Thoracic aorta (tissue), 2 donors: Measurements from ENCODE around the gene AK9. TPM values are rescaled to one million over a fixed set of nuclear protein-coding genes. Genes with fewer than 3 reads are reported as not detected.
A peak's percentile ranks its signal among the peaks of the same experiment; 100 is the strongest.
"Not testable (repeated sequence)": the region's sequence is repeated elsewhere in the genome, so short reads cannot be mapped to it uniquely, and the experiment has no call there.

Experiments used
- ATAC-seq: fragments of 150-250 bp; one replicate; pipeline ENCODE4 v1.8.0; 2017; ENCODE audit warnings: low read depth; ENCODE audit not compliant: insufficient number of reproducible peaks, low FRiP score
- DNase-seq: peaks from one replicate; pipeline ENCODE4 v3.0.0-alpha.2; 2020; ENCODE audit warnings: low spot score
- H3K27ac ChIP-seq, 2 donors: fragments of 200-600 bp; sonication (generic); 1 replicate in 1 of 2; 2 replicates in 1 of 2; pipeline ENCODE4 v1.5.1; 2016; ENCODE audit warnings: mild to moderate bottlenecking in 2 of 2, moderate library complexity in 2 of 2
- H3K27me3 ChIP-seq: fragments of 200-600 bp; sonication (generic); replicated peaks from 2 replicates; pipeline ENCODE4 v1.6.0; 2016; ENCODE audit warnings: mild to moderate bottlenecking; ENCODE audit not compliant: insufficient read depth
- H3K36me3 ChIP-seq: fragments of 200-600 bp; sonication (generic); one replicate; pipeline ENCODE4 v1.5.1; 2016
- H3K4me1 ChIP-seq, 2 donors: fragments of 200-600 bp; sonication (generic); 1 replicate in 1 of 2; 2 replicates in 1 of 2; pipeline versions ENCODE4 v1.5.1 to v1.6.0; 2016; ENCODE audit warnings: low read depth in 2 of 2, mild to moderate bottlenecking in 1 of 2; ENCODE audit not compliant: control insufficient read depth in 1 of 2
- H3K4me3 ChIP-seq: fragments of 200-600 bp; sonication (generic); 2 replicates; pipeline ENCODE4 v1.5.1; 2016; ENCODE audit warnings: mild to moderate bottlenecking
- H3K9me3 ChIP-seq: fragments of 200-600 bp; sonication (generic); 2 replicates; pipeline ENCODE4 v1.5.1; 2016
- total RNA-seq, 2 donors: library from RNA; depleted of rRNA; stranded (reverse); fragments of >200 nt; gene quantifications; one replicate each; pipeline versions ENCODE4 v1.1.0 to v1.2.3, GENCODE V29; 2016
- TF ChIP-seq, protein P1 (sequence below): fragments of 200-600 bp; sonication (generic); IDR thresholded peaks from one replicate; pipeline ENCODE4 v1.5.1; 2019; ENCODE audit warnings: antibody characterized with exemption

Gene AK9
- total RNA-seq, 2 donors from 2014 or later = 12.5 to 12.8 TPM

DNA sequence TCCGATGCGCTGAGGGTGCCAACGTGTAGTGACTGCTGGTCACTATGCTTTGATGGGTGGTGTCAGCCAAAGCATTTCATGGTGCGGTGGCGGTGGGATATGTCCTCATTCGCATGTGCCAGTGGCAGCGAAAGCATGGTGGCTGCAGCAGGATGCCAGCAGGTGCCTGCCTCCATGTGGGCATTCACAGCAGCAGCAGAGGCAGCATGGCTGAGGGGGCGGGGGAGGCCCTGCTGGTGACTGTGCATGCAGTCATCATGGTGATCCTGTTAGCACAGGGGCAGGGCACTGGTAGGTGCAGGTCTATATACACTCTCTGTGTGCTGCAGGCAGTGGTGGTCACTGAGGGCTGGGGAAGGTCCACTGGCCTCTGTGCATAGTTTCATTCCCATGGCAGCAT is 22.1 kb upstream of the AK9 start:
- no peak overlapping the region for H3K4me3 ChIP-seq
- no peak overlapping the region for H3K27ac ChIP-seq
- peaks cover 4% of the 10 kb centered on the region for H3K36me3 ChIP-seq
- ATAC-seq (no peak), DNase-seq (no peak)
- H3K27me3 ChIP-seq = no peaks in the 10 kb centered on the region
- H3K4me1 ChIP-seq = peaks cover 0 to 7% of the 10 kb centered on the region in 2 donors
- TF ChIP-seq, protein P1, sequence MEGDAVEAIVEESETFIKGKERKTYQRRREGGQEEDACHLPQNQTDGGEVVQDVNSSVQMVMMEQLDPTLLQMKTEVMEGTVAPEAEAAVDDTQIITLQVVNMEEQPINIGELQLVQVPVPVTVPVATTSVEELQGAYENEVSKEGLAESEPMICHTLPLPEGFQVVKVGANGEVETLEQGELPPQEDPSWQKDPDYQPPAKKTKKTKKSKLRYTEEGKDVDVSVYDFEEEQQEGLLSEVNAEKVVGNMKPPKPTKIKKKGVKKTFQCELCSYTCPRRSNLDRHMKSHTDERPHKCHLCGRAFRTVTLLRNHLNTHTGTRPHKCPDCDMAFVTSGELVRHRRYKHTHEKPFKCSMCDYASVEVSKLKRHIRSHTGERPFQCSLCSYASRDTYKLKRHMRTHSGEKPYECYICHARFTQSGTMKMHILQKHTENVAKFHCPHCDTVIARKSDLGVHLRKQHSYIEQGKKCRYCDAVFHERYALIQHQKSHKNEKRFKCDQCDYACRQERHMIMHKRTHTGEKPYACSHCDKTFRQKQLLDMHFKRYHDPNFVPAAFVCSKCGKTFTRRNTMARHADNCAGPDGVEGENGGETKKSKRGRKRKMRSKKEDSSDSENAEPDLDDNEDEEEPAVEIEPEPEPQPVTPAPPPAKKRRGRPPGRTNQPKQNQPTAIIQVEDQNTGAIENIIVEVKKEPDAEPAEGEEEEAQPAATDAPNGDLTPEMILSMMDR = no peak
- H3K9me3 ChIP-seq = no peaks in the 10 kb centered on the region

DNA sequence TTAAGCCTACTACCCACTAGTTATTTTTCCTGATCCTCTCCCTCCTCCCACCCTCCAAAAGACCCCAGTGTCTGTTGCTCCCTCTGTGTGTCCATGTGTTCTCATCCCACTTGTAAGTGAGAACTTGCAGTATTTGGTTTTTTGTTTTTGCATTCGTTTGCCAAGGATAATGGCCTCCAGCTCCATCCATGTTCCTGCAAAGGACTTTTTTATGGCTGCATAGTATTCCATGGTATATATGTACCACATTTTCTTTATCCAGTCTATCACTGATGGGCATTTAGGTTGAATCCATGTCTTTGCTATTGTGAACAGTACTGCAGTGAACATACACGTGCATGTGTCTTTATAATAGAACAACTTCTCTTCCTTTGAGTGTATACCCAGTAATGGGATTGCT is 17.1 kb upstream of the AK9 start:
- not testable (repeated sequence) for H3K4me1 ChIP-seq, DNase-seq, H3K27me3 ChIP-seq, ATAC-seq, H3K4me3 ChIP-seq, H3K27ac ChIP-seq, H3K36me3 ChIP-seq, H3K9me3 ChIP-seq

DNA sequence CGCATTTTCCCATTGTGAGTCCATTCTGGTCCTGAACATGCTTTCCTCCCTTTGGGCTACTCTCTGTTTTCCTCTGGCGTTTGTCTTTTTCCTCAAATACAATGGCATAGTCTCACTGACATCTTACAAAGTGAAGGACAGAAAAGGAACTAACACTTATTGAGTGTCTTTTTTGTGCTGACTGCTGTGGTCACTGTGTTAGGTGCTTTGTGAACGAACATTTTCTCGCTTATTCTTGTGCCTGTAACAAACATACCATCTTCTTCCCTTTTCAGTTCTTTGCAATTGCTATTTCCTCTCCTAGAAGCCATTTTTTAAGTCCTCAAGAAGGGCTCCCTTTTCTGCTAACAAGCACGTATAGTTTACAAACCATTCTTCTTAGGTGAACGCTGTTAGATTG is 15.5 kb upstream of the AK9 start:
- Histone ChIP-seq H3K4me3 (no peak overlapping the region), H3K36me3 (no peaks in the 10 kb centered on the region), H3K27me3 (no peaks in the 10 kb centered on the region), H3K27ac (no peak overlapping the region), H3K4me1 (peaks cover 5 to 6% of the 10 kb centered on the region in 2 donors), H3K9me3 (no peaks in the 10 kb centered on the region)
- DNase-seq (no peak), ATAC-seq (no peak)
- TF ChIP-seq, protein P1 = no peak

DNA sequence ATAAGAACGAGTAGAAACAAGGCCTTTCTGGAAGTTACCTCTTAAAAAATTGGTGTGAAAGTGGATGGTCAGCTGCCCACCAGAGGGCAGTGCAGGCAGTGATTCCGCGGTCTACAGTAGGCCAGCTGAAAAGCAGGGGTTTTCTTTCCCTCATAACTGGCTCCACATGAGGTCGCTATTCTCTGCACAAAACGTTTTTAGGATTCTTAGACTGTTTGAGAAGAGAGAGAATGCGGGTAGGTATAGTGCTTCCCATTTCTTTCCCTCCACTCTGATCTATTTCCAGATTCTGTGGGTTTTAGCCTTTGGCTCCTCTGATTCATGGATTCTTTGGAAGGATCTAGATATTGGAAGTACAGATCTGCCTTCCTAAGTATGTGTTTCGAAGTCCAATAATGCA is 14.3 kb upstream of the AK9 start:
- peak; percentile 50 for DNase-seq
- ATAC-seq = peak; percentile 93
- Histone ChIP-seq H3K9me3 (no peaks in the 10 kb centered on the region), H3K27ac (no peak overlapping the region), H3K36me3 (no peaks in the 10 kb centered on the region), H3K27me3 (no peaks in the 10 kb centered on the region), H3K4me1 (peaks cover 5 to 6% of the 10 kb centered on the region in 2 donors), H3K4me3 (no peak overlapping the region)
- TF ChIP-seq, protein P1 = peak; percentile 88

DNA sequence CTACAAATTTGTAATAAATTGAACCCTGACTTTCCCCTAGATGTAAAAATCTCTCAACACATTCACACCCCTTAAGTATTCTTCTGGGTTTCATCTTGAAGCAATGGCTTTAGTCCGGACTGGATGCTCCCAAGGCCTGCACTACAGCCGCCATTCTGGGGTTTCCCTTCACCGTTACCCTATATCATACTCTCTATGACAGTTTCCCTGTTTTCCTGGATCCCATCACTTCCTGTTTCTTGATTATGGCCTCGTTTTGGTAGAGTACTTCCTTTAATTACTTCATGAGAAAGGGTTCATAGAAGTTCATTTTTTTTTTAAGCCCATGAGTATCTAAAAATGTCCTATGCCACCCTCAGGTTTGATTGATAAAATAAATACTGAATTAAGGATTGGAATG is 11.8 kb upstream of the AK9 start:
- Histone ChIP-seq H3K27me3 (no peaks in the 10 kb centered on the region), H3K9me3 (no peaks in the 10 kb centered on the region), H3K36me3 (no peaks in the 10 kb centered on the region), H3K4me3 (no peak overlapping the region), H3K4me1 (peaks cover 5 to 6% of the 10 kb centered on the region in 2 donors), H3K27ac (no peak overlapping the region)
- TF ChIP-seq, protein P1 = no peak
- no peak for ATAC-seq
- DNase-seq = no peak

DNA sequence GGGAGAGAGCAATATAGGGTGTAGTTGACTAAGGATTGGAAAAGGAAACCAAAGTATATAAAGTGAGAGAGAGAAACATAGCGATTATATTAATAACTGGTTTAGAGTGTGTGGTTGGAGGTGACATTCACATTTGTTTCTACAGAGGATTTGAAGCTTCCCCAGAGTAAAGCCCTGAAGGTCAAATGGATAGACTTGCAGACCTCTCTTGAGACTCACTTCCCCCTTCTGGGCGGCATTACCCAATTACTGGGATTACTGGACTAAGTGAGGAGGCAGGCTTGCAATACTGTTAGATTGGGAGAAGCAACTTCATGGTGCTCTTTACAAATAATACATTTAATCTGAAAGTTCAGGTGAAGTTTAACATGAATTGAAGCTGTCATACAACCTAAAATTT is 10.8 kb upstream of the AK9 start:
- DNase-seq (no peak), ATAC-seq (no peak)
- TF ChIP-seq, protein P1 = no peak
- H3K4me3 ChIP-seq = no peak overlapping the region
- peaks cover 6 to 8% of the 10 kb centered on the region in 2 donors for H3K4me1 ChIP-seq
- no peaks in the 10 kb centered on the region for H3K36me3 ChIP-seq
- H3K9me3 ChIP-seq = no peaks in the 10 kb centered on the region
- H3K27me3 ChIP-seq = no peaks in the 10 kb centered on the region
- H3K27ac ChIP-seq = no peak overlapping the region
